GM12873 (cell line): ENCODE results near the gene ADPRS.

Experiments used
- TF ChIP-seq, protein P1 (sequence below): IDR thresholded peaks from 2 replicates; pipeline ENCODE4 v1.5.1; 2012; ENCODE audit warnings: low read depth, mild to moderate bottlenecking, moderate library complexity, low read length, control low read depth; ENCODE audit not compliant: insufficient read depth; ENCODE audit errors: missing control alignments

The ADPRS gene

DNA sequence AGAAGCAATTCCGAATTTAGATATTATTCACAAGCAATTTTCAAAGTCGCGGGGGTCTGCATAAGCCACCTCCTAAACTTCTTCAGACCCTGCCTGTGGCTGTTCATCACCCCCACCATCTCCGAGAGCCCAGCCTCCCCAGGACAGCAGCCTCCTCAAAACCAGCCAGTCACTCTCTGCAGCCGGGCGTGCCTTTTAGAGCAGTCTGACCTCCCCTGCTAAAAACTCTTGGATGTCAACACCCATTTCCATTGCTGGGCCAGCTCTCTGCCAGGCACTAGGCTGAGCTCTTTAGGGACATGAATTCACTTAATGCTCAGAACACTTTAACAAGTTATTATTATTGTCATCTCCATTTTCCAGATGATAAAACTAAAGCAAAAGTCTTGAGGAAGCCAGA is 11.7 kb downstream of the ADPRS start:
- TF ChIP-seq, protein P1, sequence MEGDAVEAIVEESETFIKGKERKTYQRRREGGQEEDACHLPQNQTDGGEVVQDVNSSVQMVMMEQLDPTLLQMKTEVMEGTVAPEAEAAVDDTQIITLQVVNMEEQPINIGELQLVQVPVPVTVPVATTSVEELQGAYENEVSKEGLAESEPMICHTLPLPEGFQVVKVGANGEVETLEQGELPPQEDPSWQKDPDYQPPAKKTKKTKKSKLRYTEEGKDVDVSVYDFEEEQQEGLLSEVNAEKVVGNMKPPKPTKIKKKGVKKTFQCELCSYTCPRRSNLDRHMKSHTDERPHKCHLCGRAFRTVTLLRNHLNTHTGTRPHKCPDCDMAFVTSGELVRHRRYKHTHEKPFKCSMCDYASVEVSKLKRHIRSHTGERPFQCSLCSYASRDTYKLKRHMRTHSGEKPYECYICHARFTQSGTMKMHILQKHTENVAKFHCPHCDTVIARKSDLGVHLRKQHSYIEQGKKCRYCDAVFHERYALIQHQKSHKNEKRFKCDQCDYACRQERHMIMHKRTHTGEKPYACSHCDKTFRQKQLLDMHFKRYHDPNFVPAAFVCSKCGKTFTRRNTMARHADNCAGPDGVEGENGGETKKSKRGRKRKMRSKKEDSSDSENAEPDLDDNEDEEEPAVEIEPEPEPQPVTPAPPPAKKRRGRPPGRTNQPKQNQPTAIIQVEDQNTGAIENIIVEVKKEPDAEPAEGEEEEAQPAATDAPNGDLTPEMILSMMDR: no peak

DNA sequence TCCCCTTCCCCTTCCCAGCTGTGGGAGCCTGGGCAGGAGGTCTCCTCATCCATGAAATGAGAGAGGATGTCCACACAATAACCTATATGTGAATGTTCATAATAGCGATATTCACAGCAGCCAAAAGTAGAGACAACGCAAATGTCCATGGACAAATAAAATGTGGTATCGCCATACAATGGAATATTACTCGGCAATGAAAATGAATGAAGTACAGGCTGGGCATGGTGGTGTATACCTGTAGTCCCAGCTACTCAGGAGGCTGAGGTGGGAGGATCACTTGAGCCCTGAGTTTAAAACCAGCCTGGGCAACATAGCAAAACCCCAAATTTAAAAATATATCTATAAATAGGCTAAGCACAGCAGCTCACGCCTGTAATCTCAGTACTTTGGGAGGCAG is 12.9 kb downstream of the ADPRS start:
- TF ChIP-seq, protein P1: no peak

DNA sequence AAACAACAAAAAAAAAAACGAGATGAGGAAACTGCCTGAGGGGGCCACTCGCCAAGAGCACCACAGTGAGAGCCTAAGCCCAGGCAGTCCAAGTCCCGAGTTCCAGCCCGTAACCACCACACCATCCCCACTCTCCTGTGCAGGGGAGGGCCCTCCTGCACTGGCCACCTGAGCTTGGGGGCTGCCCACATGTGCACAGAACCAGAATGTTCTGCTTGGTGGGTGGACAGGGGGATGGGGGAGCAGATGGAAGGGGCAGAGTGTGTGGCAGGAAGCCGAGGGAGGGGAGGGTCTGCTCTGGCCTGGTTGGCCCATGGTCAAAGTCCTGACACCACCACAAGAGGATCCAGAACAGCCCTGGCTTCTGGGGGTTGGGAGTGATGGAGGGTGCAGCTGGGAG is 17.6 kb downstream of the ADPRS start:
- TF ChIP-seq, protein P1: no peak

DNA sequence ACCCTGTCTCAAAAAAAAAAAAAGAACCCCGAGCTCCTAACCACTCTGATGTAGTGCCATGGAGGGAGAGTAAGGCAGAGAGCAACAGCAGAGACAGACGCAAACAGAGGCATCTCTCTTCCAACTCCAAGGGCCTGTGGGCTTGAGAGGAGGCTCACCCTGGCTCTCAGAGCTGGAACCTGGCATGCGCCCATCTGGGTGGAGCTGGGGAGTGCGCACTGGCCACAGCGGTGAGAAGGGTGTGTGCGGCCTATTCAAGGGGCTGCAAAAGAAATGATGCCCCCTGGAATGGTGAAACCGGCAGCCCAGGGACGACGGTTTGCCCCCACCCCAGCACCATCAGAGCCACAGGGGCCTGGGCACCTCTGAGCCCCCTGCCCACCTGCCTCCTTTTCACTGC is 18.7 kb downstream of the ADPRS start:
- TF ChIP-seq, protein P1: no peak

DNA sequence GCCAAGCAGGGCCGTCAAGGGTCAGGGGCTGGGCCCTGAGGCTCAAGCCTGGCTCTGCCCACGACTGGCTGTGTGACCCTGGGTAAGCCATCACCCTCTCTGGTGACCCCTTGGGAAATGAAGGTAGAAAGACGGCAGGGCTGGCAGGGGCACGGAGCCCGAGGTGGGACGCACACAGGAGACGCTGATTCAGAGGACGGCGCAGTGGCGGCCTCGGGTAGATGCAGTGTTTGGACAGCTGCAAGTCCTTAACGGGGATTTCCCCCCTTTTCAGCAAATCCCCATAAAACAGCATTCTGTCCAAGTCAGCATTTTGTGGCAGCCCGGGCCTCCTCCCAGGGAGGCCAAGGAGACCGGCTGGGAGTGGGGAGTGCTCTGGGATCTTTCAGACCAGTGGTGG is 19.6 kb downstream of the ADPRS start:
- TF ChIP-seq, protein P1: no peak

DNA sequence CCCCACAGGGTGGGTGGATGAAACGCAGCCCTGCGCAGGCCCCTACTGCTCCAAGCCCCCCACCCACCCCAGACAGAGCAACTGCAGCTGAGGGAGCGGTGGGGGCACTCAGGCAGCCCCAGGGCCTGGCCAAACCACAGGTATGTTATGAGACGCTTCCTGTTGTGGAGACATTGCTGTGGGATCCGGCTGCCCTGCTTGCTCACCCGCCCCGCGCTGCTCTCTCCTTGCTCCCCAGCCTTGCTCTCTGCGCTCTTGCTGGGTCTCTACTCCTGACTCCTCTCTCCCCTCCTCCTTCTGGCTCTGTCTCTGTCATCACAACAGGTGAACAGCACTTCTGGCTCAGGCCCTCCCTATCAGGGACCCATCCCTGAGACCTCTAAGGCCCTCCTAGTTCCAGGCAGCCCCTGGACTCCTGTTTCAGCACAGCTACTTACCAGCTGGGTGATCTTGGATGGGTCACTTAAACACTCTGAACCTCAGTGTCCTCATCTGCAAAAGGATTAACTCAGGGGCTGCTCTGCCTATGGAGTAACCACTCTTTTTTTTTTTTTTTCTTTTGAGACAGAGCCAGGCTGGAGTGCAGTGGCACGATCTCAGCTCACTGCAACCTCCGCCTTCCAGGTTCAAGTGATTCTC is 20.5 kb downstream of the ADPRS start:
- TF ChIP-seq, protein P1: no peak

DNA sequence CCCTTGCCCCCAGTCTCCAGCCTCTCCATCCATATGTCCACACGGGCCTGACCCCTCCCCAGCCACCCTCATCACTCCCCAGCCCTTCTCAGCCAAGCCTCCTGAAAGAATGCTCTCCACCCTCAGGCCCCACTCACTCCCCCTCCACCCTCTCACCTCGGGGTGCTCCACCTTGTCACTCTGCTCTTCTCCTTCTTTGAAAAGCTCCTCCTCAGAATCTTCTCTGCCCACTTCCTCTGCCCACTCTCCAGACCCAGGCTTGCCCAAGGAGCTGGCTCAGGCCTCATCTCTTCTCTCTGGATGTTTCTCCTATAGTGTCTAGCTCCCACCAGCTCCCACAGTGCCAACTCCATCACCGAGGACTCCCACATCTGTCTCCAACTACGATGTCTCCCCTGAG is 22.5 kb downstream of the ADPRS start:
- TF ChIP-seq, protein P1: no peak
